HG03521 (cell line): ENCODE results near the gene SPRN.
"Not testable (repeated sequence)": the region's sequence is repeated elsewhere in the genome, so short reads cannot be mapped to it uniquely, and the experiment has no call there.

ENCODE experiments used
- ATAC-seq: cut with Tn5 transposase; IDR thresholded peaks from one replicate; pipeline ENCODE4 v1.9.1; 2021; ENCODE audit warnings: mild to moderate bottlenecking, moderate library complexity; ENCODE audit not compliant: unreplicated experiment

The SPRN gene

GRCh38 chr10:133424601-133425000 lies at the start of gene SPRN:
Gene SPRN (minus strand): TSS chr10:133424625. CDS start chr10:133423681, 944 bp downstream.
- ATAC-seq, result not testable (repeated sequence)

- ATAC-seq, result no peak
Observed at GRCh38 chr10:133474027-133474426, 49.6 kb upstream of the SPRN start.

DNA sequence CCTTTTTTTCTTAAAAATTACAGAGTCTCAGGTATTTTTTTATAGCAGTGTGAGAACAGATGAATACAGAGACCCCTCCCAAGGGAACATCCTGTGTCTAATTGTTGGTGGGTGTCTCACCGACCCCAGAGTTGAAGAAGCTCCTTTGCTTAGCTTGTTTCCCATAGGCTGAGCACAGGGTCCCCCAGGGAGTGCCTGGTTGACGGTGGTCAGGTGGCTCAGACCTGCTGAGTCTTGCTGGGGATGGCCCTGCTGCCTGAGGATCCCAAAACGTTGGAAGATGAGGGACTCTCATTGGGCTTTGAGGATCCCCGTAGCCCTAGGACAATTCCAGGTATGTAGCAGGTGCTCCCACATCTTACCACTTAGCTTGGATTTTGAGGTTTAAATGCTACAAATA lies 48.8 kb upstream of the SPRN start:
- ATAC-seq, result no peak

- no peak for ATAC-seq
Observed at GRCh38 chr10:133471300-133472109, 47.1 kb upstream of the SPRN start.

DNA sequence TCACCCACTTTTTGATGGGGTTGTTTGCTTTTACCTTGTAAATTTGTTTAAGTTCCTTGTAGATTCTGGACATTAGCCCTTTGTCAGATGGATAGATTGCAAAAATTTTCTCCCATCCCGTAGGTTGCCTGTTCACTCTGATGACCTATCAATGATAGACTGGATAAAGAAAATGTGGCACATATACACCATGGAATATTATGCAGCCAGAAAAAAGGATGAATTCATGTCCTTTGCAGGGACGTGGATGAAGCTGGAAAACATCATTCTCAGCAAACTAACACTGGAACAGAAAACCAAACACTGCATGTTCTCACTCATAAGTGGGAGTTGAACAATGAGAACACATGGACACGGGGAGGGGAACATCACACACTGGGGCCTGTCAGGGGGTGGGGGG lies 44.8 kb upstream of the SPRN start:
- ATAC-seq, result not testable (repeated sequence)

DNA sequence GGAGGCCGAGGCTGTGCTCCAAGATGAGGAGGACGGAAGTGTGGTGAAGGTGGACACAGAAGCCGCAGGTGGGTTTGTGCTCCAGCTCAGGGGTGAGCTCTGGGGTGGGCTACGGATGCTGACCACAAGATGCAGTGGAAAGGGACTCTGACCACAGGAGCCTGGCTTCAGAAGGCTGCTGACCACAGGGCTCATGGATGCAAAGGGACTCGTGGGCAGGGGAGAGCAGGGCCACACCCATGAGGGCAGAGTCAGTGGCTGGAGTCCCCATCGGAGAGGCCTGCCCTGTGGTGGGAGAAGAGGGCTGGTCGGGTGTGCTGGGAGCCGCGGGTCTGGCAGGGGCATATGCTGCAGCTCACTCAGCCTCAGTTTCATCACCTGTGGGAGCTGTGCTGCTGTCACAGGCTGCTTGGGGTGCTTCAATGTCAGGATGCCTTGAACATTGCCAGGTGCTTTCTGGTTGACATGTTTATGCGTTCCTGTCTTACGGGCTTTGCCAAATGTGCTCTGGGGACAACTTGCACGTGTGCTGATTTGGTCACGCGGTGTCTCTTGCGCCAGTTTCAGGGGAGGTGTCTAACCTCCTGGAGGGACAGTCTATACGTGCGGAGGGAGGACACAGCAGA lies 43.0 kb upstream of the SPRN start:
- ATAC-seq, result no peak

DNA sequence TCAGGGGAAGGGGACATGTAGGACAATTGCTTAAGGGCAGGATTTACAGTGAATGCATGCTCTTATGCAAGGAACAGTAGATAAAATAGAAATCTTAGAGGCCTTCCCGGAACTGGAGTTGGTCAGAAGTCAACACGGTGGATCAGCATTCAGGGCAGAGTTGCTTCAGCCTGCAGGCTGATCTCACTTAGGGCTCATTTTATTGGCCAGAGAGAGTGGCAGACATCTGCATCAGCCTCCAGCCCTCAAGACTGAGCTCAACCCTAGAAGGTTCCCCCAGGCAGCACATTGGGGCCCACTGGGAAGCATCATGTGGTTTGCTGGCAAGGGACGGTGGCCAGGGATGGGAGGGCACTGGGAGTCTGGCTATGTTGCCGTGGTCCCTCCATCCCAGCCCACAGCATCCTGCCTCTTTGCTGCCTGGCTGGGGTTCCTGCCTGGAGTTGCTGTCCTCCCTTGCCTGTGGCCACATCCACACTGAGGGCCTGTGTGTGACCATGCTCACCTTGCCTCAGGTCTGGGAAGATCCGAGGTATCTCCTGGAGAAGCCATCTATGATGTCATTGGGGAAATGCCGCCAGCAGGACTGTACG lies 42.4 kb upstream of the SPRN start:
- ATAC-seq, result no peak

DNA sequence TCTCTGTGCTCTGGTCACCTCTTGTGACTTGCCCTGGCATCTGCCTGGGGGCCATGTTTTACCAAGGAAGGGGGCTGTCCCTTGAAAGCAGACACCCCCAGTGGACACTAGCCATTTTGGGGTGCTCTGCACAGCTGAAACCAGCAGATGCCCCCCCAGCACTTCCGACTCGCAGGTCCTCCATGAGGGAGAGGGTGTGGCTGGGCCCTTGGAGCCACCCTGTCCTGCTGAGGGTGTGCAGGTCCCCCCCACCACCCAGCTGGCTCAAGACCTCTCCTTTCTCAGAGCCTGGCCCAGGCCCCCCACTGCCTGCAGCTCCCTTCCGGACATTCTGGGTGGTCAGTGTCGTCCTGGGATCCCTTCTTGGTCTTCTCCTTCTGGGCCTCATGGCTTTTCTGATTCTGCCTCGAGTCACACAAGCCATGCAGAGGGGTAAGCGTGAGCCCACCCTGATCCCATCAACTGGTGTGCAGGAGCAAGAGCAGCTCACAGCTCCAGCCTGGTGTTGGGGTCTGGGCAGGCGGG lies 41.6 kb upstream of the SPRN start:
- ATAC-seq, result no peak

GRCh38 chr10:133465191-133465949 lies 40.9 kb upstream of the SPRN start:
- ATAC-seq, result no peak

- ATAC-seq, result no peak
Observed at GRCh38 chr10:133464582-133465031, 40.2 kb upstream of the SPRN start.

GRCh38 chr10:133462512-133463305 lies 38.3 kb upstream of the SPRN start:
- ATAC-seq, result no peak

DNA sequence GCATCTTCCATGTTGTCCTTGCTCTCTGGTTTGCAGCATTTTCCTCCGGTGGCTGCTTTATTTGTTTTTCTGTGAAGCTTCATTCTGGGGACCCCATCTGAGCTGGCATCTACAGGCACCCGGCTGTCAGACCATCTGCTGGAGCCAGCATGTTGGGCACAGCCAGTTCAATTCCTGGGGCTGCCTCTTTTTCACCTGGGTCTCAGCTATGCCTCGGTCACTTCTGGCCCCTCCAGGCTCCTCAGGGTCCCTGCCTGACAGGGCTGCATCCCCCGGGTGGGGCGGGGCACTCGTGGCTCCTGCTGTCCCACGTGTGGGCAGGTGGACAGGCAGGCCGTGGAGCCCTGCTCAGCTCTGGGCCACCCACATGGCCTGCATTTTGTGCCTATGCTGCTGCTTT lies 37.4 kb upstream of the SPRN start:
- no peak for ATAC-seq

- no peak for ATAC-seq
Observed at GRCh38 chr10:133461027-133461426, 36.6 kb upstream of the SPRN start.

GRCh38 chr10:133460208-133460769 lies 35.9 kb upstream of the SPRN start:
- ATAC-seq, result no peak

- no peak for ATAC-seq
Observed at GRCh38 chr10:133459454-133460207, 35.2 kb upstream of the SPRN start.

GRCh38 chr10:133458710-133459453 lies 34.5 kb upstream of the SPRN start:
- no peak for ATAC-seq

- ATAC-seq, result no peak
Observed at GRCh38 chr10:133458021-133458709, 33.7 kb upstream of the SPRN start.
